ENCODE results near the gene IRF2BP2.

GRCh38 chr1:234570329-234571120 lies 39.5 kb downstream of the IRF2BP2 start:
- no peak for TF ChIP-seq ZNF747 (tag by site-specific recombination; IDR thresholded peaks at IDR 0.05)
- TF ChIP-seq ZNF324 (tag by site-specific recombination; IDR thresholded peaks at IDR 0.05), result no peak
- TF ChIP-seq, protein P1, sequence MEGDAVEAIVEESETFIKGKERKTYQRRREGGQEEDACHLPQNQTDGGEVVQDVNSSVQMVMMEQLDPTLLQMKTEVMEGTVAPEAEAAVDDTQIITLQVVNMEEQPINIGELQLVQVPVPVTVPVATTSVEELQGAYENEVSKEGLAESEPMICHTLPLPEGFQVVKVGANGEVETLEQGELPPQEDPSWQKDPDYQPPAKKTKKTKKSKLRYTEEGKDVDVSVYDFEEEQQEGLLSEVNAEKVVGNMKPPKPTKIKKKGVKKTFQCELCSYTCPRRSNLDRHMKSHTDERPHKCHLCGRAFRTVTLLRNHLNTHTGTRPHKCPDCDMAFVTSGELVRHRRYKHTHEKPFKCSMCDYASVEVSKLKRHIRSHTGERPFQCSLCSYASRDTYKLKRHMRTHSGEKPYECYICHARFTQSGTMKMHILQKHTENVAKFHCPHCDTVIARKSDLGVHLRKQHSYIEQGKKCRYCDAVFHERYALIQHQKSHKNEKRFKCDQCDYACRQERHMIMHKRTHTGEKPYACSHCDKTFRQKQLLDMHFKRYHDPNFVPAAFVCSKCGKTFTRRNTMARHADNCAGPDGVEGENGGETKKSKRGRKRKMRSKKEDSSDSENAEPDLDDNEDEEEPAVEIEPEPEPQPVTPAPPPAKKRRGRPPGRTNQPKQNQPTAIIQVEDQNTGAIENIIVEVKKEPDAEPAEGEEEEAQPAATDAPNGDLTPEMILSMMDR (tag by site-specific recombination; IDR thresholded peaks at IDR 0.05), result no peak
- no peak for TF ChIP-seq ZNF174 (tag by site-specific recombination; IDR thresholded peaks at IDR 0.05)
- TF ChIP-seq ZSCAN23 (tag by site-specific recombination; IDR thresholded peaks at IDR 0.05), result no peak

Measured in HEK293 (cell line).